HG03469 (cell line): ENCODE results near the gene DYNLT4.

Experiments used
- ATAC-seq: cut with Tn5 transposase; IDR thresholded peaks from one replicate; pipeline ENCODE4 v1.9.1; 2021; ENCODE audit warnings: mild to moderate bottlenecking, moderate library complexity, moderate number of reproducible peaks; ENCODE audit not compliant: unreplicated experiment

Gene DYNLT4

DNA sequence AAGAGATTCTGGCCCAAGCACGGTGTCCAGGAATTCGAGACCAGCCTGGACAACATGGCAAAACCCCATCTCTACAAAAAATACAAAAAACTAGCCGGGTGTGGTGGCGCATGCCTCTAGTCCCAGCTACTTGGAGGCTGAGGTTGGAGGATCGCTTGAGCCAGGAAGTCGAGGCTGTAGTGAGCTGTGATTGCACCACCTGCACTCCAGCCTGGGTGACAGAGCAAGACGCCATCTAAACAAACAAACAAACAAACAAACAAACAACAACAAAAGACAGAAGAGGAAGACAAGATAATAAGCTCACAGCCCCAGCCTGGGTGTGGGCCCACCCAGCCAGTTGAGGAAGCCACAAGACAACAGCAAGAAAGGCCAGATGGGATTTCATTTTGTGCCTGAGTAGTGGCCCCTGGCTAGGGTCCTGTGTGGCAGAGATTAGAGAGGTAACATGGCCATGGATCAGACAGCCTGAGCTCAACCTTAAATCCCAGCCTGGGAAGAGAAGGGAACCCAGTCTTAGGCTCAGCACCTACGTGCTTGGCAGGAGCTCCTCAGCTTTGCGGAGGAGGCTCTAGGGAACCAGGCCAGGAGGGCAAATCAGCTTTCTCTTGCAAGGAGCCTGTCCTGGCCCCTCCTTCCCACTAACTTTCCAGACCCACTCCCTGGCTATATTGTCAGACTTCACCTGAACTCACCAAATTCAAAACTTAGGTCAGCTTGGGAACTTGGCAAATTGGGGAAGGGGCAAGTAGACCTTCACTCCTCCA lies 14.2 kb downstream of the DYNLT4 start:
- no peak for ATAC-seq

DNA sequence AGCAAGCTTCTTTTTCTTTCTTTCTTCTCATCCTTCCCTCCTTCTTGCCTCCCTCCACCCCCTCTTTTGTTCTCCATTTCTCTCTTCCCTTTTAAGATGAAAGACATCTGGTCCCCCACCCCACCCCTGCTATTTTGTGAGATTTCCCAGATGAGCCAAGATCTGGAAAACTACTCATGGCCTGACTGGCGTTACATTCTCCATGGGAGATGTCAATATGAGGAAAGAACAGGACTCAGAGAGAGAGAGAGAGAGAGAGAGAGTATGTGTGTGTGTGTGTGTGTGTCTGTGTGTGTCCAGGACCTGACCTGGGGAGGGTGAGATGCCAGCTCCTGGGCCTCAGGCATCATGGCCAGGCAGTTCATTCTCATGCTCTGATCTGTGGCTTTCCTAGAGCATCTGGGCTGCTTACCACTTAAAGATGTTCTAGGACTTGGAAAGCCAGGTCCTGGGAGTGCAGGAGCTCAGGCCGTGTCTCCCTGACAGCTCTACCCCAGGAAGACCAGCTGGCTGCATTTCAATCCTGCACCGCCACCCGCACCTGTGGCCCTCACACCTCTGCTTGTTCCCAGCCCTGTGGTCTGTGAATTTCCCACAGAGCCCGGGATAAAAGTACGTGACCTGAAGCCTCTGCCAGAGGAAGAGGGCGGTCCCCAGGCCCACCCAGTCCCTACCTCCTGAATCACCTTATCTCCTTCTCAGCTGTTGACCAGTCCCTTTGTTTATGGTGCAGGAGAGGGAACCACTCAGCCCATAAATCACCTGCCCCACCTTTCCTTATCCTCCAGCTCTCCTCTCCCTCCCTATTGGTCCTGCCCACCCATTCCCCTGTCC lies 16.0 kb downstream of the DYNLT4 start:
- ATAC-seq = no peak

DNA sequence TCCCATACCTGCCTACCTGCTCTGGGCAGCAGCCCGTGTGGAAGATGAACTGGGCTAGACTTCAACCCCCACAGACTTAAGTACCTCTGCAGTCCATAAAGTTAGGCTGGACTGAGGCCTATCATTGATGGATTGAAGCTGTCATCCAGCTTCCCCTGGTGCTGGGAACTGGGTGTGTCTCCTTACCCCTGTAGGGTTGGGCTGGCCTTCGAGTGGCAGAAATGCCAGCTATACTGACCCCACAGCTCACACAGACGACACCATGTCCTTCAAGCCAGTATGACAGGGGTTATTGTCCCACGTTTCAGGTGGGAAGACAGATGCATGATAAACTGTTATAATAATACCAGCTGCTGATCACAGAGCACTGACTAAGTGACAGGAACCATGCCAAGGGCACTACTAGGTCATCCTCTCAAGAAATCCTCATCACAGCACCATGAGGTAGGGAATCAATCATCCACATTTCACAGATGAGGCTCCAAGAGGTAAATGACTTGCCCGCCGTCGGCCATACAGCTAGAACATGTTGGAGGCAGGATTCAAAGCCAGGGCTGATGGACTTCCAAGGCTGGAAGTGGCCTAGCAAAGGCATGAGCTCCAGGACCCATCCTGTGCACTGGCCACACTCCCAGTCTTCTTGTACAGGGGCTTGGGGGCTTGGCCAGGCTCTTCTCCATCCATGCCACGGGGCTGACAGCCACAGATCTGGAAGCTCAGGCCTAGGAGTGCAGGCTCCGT lies 18.9 kb downstream of the DYNLT4 start, which contains the start of gene BEST4:
Gene BEST4, minus strand, starts transcription at position 51 of the 741 bp plus-strand sequence. CDS start 465 bp downstream, outside the sequence.
- ATAC-seq = no peak

DNA sequence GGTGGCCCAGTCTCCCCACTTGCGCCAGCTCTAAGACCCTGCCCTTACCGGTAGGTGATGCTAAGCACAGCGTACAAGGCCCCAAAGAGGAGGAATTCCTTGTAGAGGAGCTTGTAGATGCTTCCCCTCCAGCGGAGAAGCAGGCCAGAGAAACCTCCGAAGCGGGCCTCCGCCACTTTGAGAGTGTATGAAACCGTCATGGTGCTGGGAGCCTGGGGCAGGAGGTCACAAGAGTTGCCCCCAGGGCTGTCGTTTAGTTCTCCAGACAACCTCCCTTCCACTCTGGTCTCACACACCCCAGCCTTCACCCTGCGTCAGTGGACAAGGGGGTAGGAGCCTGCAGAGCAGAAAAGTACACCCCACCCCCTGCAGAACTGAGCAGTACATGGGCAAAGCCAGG lies 19.6 kb downstream of the DYNLT4 start:
- ATAC-seq = no peak

DNA sequence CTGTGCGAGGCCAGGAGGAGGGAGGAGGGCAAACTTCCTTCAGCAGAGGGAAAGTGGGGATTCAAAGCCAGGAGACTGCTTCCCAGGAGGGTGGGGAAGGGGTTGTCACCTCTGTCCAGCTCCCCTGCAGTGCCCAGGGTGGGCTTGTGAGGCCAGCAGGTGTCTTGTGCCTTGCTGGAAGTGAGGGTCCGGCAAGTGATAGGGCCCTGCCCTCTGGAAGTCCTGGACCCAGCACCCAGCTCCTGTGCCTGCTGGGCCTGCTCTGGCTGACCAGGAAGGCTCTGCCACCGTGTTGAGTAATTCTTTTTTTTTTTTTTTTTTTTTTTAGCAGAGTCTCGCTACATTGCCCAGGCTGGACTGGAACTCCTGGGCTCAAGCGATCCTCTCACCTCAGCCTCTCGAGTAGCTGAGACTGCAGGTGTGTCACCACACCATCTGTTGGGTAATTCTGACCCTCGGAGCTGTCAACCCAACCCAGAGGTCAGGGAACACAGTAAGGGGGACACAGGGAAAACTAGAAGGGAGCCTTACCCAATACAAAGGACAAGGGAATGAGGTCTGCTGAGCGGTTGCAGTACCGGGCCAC lies 20.2 kb downstream of the DYNLT4 start:
- no peak for ATAC-seq

DNA sequence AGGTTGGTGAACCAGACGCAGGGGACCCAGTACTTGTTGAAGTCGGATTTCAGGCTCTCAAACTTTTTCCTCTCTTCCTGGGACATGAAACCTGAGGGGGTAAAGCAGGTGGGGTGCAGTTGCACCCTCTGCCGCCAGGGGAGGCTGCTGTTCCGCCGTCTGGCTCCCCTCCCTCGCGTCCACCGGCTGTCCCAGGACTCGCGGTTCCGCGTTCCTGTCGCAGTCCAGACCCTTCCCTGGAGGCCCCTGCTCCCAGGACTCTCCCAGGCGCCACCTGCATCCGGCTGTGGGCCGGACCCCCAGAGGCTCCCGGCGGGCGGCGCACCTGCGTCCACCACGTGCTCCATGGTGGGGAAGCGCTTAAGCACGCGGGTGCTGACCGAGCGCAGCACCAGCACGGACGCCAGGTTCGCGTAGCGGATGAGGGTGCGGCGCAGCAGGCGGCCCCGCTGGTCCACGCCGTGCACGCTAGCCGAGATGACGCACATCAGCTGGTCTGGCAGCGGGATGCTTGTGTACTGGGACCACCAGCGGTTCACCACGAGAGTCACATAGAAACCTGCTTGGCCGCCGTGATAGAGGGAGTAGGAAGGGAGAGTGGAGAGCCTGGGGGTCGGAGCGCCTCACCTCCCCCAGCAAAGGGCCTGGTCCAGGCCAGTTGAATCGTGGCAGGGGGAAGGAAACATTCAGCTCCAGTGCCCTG lies 20.9 kb downstream of the DYNLT4 start:
- peak; percentile 42 for ATAC-seq

DNA sequence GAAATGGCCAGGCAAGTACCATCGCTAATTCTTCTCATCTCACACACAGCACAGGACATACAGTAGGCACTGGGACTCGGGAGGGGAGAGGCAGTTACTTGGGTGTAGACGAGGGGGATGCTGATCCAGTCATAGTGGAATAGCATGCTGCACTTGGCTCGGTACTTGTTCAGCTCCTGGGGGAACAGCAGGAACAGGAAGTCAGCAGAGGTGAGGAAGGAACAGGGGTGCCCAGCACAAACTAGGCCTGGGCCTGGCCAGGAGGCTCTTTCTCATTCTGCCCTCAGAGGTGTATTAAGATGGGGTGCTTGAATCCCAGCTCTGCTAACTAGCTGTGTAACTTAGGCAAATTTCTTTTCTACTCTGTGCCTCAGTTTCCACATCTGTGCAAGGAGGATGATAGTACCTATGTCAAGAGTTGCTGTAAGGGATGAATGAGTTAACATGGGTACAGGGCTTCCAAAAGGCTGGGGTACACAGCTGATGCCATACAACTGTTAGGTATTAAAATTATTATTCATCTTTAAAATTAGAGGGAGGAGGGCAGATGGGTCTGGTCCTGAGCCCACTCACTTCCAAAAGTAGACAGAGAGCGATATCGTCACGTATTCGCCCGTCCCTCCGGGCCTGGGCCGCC lies 21.5 kb downstream of the DYNLT4 start:
- no peak for ATAC-seq

DNA sequence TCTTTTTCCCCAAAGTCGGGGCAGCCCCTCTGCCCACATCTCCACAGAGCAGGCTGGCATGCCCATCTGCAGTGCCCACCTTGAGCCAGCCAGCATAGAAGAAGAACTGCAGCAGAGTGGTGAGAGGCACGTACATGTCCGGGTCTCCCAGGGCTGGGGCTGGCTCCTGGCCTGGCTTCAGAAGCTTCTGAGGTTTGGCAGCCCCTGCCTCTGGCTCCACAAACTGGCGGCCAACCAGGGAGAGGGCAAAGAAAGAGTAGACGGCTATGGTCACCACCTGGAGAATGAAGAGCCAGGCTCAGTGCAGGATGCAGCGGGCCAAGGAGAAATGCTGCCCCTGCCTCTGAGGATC lies 22.1 kb downstream of the DYNLT4 start:
- no peak for ATAC-seq

DNA sequence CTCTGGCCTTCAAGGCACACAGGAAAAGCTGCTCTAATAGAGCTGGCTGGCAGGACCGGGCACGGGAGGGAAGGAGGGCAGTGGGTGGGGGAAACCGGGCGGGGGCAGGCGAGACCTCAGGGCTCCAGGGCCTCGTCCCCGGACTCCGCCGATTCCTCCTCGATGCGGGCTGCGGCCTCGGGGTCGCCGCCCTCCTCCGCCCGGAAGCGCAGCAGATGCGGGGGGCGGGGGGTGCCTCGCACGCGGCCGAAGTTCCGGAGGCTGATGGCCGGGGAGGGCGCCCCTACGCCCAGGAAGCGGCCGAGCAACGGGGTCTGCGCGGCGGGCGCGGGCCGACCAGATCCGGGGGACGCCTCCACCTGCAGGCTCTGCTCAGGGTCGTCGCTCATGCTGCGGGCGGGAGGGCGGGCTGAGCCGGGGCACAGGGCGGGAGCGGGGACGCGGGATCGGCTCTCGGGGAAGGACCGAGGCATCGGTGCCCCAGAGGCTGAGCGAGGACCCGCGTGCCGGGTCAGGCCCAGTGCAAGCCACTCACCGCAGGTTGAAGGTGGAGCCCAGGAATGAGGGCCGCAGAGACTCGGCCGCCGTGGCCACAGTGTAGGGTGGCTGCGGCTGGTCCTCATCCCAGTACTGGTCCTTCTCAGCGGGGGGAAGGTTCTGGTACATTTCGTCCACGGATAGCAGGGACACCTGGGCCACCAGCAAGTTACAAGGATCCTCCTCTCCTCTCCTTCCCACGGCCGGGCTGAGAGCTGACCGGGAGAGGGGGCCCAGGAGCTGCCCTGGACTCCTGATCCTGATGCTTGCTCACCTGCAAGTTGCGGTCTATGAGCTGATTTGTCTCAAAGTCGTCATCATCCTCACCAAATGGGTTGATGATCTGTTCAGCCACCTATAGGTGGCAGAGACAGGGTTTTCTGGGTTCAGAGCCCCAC lies 22.8 kb downstream of the DYNLT4 start:
- ATAC-seq = no peak

DNA sequence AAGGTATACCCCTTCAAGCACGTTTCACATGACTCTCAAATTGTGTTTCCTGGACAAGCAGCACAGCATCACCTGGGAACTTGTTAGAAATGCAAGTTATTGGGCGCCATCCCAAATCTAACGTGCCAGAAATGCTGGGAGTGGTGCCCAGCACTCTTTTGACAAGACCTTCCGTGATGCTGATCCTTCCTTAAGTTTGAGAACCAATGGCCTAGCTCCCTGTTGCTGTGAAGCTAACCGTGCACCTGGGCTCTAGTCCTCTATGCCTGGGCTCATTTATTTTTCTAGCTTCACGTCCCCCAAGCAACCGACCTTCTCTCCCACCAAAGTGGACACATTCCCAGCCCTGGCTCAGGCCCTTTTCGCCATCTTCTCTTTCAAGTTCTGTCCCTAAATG lies 23.5 kb downstream of the DYNLT4 start:
- no peak for ATAC-seq

DNA sequence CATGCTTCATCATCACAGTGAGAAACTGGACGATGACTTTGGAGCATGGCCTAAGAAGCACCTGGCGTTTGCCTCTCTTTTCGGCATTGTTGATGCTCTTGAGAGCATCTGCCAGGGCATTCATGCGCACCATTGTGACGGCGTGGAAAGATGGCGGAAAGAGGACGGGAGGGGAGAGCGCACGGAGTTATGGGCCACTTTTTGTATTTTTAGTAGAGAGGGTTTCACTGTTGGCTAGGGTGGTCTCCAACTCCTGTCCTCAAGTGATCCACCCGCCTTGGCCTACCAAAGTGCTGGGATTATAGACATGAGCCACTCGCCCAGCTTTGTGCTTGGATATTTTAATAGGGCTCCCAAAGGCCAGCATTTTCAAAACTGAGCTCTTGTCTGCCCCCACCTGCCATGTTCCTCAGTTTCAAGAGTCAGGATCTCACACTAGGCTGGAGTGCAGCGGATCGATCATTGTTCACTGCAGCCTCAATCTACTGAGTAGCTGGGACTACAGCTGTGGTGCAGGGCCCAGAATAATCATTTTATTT lies 26.5 kb downstream of the DYNLT4 start:
- no peak for ATAC-seq

DNA sequence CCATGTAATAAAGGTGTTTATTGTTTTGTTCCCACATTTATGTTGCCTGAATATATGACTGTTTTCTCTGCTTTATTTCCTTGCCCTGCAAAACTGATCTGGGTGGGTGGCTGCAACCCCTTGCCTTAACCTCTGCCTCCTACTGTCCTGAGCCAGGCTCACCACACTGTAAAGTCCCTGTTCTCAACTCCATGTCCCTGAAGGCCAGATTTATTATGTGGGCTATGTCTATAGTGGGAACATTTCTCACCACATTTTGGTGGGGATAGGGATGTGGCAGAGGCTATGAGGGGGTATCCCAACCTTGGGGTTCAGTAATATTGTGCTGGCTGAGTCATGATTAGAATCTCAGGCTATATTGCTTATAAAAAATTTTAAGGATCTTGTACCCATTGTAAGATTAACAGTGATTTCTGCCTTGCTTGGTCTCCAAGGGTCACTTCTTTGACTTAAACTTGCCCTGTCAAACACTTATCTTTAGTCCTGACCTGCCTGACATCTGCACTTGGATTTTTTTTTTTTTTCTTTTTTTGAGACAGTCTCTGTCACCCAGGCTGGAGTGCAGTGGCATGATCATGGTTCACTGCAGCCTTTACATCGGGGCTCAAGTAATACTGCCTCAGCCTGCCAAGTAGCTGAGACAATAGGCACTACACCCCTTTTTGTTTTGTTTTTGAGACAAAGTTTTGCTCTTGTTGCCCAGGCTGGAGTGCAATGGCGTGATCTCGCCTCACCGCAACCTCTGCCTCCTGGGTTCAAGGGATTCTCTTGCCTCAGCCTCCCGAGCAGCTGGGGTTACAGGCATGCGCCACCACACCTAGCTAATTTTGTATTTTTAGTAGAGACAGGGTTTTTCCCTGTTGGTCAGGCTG lies 28.2 kb downstream of the DYNLT4 start:
- ATAC-seq = no peak

DNA sequence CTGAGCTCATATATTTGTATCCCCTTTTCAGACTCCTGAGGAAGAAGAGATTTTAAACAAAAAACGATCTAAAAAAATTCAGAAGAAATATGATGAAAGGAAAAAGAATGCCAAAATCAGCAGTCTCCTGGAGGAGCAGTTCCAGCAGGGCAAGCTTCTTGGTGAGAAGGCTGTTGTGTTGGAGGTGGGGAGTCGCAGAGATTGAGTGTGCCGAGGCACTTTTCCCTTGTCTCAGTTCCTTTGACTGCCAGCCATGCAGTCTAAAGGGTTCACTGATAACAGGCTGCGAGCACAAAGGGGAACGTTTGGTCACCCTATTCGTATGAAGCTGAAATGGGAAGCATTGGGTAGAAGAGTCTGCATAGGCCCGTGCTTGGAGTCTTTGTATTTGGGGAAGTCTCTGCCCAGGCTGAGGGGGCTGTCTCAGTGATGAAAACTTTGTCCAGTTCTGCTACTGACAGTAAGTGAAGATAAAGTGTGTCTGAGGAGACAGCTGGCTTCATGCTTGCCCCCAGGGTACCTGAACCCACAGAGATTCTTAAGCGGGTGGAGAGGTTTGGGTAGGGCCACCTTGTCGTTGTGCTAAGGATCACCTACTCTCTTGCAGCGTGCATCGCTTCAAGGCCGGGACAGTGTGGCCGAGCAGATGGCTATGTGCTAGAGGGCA lies 29.0 kb downstream of the DYNLT4 start:
- no peak for ATAC-seq

DNA sequence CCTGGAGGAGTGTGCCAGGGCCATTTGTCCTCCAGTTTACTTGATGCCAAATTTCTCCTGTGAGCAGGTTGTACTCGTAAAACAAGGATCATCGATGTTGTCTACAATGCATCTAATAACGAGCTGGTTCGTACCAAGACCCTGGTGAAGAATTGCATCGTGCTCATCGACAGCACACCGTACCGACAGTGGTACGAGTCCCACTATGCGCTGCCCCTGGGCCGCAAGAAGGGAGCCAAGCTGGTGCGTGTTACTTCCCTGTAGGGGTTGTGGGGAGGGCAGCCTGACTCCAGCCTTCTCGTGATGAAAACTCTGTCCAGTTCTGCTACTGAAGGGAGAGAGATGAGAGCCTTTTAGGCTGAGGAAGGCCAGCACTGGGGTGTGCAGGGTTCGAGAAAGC lies 29.6 kb downstream of the DYNLT4 start:
- ATAC-seq = no peak

DNA sequence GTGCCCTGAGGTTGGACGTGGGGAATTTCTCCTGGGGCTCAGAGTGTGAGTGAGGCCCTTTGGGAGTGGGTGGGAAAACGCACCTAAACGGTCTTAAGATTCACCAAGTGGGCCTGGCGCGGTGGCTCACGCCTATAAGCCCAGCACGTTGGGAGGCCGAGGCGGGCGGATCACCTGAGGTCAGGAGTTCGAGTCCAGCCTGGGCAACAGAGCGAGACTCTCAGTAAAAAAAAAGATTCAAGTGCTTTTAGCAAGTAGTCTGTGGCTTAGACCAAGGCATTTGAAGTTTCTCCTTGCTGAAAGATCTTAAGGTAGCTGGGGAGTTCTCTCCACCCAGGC lies 30.5 kb downstream of the DYNLT4 start:
- ATAC-seq = no peak

DNA sequence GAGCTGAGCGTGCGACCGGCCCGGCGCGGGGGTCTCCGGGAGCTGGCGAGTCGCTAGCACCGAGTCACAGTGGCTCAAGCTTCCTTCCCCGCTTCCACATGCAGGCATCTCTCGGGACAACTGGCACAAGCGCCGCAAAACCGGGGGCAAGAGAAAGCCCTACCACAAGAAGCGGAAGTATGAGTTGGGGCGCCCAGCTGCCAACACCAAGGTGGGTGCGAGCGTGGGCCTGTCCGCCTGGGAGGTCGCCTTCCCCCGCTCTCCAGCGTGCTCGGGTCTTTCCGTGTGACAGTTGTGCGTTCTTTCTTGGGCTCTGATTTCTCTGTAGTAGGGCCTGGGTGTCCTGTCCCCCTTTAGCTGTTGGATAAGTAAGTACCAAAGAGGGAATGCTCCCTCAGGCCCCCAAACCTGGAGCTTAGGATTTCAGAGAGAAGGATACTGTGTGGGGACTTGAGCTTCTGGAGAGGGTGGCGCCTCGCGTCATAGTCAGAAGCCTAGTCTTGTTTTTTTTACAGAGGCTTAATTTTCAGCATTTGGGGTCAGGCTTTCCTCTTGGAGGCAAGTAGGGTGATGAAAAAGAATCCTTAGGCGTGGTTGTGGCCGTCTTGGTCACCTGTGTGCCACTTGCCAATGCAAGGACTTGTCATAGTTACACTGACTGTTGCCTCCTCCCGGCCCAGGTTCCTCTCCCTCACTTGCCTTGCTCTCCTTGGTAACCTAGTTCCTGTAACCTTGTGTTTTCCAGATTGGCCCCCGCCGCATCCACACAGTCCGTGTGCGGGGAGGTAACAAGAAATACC lies 31.0 kb downstream of the DYNLT4 start:
- no peak for ATAC-seq
